Stimulated activated CD8-positive, alpha-beta memory T cell treated with anti-CD3 and anti-CD28 coated beads, Interleukin-4, amount 100 ng/mL, for 24 hours (primary cell): Measurements from ENCODE around the gene ZG16B.

Experiments
- DNase-seq: peaks from one replicate; pipeline ENCODE4 v3.0.0-alpha.2; 2020; ENCODE audit warnings: low read depth

The ZG16B gene

GRCh38 chr16:2806286-2806685, 23.8 kb upstream of the ZG16B start:
- no peak for DNase-seq

GRCh38 chr16:2808181-2808580, 21.9 kb upstream of the ZG16B start:
- no peak for DNase-seq

GRCh38 chr16:2809149-2809760, 20.8 kb upstream of the ZG16B start:
- DNase-seq: no peak

GRCh38 chr16:2810651-2811050, 19.5 kb upstream of the ZG16B start:
- DNase-seq: no peak

- DNase-seq: no peak
Observed at GRCh38 chr16:2811703-2812471, 18.2 kb upstream of the ZG16B start.

- DNase-seq: no peak
Observed at GRCh38 chr16:2813771-2814221, 16.3 kb upstream of the ZG16B start.

GRCh38 chr16:2814551-2815298, 15.4 kb upstream of the ZG16B start:
- DNase-seq: no peak

GRCh38 chr16:2815299-2815771, 14.8 kb upstream of the ZG16B start:
- DNase-seq: no peak

- DNase-seq: peak; percentile 20
Observed at GRCh38 chr16:2816751-2817339, 13.3 kb upstream of the ZG16B start, which contains the start of gene PRSS21. Gene PRSS21, plus strand, starts transcription at chr16:2817237. Its CDS starts 32 bp downstream, at chr16:2817269.

- DNase-seq: no peak
Observed at GRCh38 chr16:2817340-2818271, 12.5 kb upstream of the ZG16B start.

- DNase-seq: no peak
Observed at GRCh38 chr16:2818272-2818876, 11.7 kb upstream of the ZG16B start.

- no peak for DNase-seq
Observed at GRCh38 chr16:2819179-2819938, 10.7 kb upstream of the ZG16B start.

- DNase-seq: no peak
Observed at GRCh38 chr16:2819939-2820835, 9.9 kb upstream of the ZG16B start.

GRCh38 chr16:2820836-2821486, 9.1 kb upstream of the ZG16B start:
- DNase-seq: no peak

- DNase-seq: no peak
Observed at GRCh38 chr16:2821487-2822157, 8.5 kb upstream of the ZG16B start.

- DNase-seq: no peak
Observed at GRCh38 chr16:2822158-2822495, 8.0 kb upstream of the ZG16B start.

- DNase-seq: no peak
Observed at GRCh38 chr16:2822496-2822895, 7.6 kb upstream of the ZG16B start.

- DNase-seq: no peak
Observed at GRCh38 chr16:2824626-2825025, 5.5 kb upstream of the ZG16B start.
